HG02840 (cell line): Measurements from ENCODE around the gene GPC6.

ENCODE experiments used
- ATAC-seq: cut with Tn5 transposase; IDR thresholded peaks from one replicate; pipeline ENCODE4 v1.9.1; 2021; ENCODE audit warnings: mild to moderate bottlenecking, moderate library complexity, moderate number of reproducible peaks; ENCODE audit not compliant: unreplicated experiment, low FRiP score

GPC6 gene

GRCh38 chr13:94056362-94056990 is 829.9 kb downstream of the GPC6 start:
- no peak for ATAC-seq

- ATAC-seq = no peak
These were observed 831.1 kb downstream of the GPC6 start for GRCh38 chr13:94057618-94058186.

DNA sequence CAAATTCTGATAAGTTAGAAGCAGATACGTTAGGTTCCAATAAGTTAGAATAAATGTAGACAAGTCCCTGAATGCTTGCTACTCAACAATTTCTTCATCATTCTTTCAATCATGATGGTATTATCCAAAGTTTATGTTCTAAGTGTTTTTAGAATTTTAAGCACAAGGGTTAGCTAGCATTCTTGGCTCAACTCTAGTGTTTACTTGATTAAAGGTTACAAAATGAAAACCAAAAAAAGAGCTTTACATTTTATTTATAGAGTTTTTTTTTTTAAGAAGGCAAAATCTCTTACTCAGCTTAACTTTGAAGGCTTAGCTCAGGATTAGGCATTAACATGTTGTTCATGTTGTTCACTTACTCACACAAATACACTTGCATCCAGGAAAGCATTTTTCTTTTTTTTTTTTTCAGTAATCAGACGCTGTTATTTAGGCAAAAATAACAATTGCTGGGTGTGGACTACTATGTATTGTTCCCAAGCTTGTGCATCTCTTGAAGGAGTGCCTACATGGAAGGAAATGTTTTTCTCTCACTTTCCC is 832.3 kb downstream of the GPC6 start:
- no peak for ATAC-seq

- no peak for ATAC-seq
These were observed 834.7 kb downstream of the GPC6 start for GRCh38 chr13:94061301-94061700.

DNA sequence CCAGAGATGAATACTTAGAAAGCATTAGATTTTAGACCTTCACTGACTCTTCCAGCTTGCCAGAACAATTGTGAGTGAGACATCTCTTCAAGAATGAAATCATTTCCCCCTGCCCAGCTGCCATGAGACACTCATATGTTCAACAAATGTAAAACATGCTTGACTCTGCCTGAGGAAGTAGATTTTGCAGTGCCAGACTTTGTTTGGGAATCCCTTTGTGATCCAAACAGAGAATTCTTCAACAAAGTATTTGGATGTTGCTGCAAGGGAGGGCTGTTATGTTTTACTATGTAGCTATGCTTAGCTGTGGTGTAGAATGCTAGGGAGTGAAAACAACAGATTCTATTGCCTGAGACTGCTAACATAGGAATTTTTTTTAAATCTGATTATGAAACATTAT is 836.5 kb downstream of the GPC6 start:
- ATAC-seq = no peak

DNA sequence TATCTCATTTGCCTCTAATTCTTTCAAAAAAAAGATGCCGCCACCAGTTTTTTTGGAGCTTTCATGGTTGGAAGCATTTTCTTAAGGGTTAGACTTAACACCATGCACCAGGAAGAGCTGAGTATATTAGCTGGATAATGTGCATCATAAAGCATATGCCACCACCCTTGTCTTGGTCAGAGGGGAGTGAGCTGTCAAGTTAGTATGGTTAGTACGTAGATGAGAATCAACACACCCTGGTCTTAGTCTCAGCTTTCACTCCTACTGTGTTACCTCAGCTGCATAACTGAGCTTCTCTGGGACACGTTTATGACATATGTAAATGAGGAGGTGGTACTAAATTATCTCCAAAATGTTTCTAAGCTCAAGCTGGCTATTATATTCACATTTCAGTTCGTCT is 837.2 kb downstream of the GPC6 start:
- ATAC-seq = no peak

DNA sequence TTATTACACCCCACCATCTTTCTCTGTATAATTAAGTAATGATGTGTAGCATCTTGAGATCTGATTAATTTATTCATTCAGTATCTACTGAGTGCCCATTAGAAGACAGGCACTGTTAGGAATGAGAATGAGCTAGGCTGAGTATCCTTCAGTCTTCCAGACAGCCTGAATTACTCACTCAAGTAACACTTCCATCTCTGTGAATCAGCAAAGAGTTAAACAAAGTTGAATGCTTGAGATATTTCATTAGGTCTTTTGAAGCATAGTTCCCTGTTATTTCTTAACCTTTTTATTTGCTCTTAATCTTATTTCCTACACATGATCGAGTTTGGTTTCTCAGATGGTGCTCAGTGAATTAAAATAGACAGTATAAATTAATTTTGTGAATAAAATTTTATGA is 839.1 kb downstream of the GPC6 start:
- ATAC-seq = no peak

DNA sequence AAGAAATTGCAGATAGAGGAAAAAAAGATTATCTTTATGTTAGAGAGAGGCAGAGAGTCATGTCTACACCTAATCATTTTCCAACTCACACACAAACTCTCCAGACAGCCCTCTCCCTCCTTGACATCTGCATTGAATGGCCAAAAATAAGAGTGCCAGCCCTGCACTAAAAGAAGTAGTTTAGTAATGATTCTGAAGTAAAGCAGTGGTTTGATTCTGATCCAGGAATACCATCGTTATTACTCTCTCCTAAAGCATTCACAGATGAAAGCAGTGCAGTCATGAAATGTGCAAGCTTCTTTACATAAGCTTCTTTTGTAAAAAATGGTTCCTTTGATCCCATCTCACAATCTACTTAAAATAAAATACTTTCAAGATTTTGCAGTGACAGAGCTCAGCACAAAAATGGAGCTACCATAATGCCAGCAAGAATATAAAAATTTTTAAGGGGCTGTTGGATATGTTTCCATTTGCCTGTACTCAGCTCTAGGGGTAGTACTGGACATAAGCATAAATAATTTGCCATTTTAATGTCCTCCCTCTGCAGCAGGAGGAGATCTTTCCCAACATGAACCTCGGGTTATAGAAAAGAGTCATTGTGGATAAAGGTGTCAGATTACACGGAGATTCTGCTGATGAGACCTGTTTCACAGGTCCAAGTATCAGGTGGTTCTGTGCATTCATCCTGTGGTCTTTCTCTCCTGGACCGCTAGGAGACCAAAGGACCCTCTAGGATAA is 846.6 kb downstream of the GPC6 start:
- no peak for ATAC-seq

DNA sequence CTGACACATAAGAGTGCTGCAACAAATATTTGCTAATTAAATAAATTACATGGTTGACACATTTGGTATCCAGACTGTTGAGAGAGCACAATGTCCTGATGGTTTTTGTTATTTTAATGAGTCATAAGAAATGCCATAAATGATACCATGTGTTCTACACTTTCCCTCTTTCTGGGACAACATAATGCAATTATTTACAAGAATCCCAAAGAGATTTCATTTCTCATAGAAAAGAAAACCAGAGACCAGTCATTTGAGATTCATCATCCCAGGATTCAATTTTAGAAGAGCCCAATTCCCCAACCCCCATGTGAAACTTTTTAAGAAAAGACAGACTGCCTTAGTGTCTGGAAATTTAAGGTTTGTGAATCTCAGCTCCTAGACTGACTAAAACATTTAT is 853.3 kb downstream of the GPC6 start:
- no peak for ATAC-seq

- no peak for ATAC-seq
These were observed 853.9 kb downstream of the GPC6 start for GRCh38 chr13:94080527-94080926.

GRCh38 chr13:94087100-94087499 is 860.5 kb downstream of the GPC6 start:
- no peak for ATAC-seq

DNA sequence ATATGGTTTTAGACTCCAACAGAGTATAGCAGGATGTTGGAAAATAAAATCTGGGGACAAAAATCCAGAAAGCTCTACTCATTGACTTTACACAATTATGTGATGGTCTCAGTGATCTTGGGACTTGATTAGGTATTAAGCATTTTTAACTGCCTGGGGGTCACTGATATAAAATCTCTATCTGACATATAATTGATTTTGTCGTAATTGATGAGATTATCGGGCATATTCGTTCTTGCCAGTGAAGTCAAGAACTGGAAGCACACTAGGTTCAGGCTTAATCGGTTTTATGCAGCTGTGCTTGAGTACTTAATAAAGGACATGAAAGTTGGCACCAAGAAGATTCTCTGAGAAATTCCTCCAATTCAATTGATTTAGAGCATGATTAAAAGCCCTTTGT is 862.1 kb downstream of the GPC6 start:
- ATAC-seq = no peak

DNA sequence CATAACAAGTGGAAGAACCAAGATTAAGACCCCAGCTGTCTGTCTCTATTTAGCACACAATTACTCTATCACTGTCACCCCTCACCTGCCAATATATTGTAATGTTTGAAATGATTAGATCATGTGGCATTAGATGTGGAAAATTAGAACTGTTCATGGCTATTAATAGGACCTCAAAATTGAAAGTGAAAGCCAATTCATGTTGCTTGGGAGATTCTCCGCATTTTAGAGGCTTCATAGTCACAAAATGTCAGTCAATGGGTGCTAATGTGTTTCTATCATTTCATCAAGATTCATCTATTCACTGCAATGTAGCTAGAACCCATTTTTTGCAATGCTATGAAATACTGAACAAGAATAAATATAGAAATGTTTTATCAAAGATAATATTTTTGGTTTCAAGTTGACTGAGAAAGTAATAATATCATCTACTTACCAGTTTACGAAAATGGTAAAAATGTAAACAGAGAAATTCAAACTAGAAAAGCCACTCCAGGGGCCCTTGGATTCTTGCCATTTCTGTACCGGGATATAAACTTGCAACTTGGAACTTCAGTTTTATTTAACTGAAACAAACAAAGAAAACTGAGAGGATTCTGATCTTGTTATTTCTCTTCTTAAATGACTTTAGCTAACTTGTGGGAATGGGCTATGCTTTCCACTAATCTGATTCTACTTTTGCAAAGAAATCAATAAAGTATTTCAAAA is 864.3 kb downstream of the GPC6 start:
- no peak for ATAC-seq

- ATAC-seq = no peak
These were observed 867.2 kb downstream of the GPC6 start for GRCh38 chr13:94093652-94094315.

DNA sequence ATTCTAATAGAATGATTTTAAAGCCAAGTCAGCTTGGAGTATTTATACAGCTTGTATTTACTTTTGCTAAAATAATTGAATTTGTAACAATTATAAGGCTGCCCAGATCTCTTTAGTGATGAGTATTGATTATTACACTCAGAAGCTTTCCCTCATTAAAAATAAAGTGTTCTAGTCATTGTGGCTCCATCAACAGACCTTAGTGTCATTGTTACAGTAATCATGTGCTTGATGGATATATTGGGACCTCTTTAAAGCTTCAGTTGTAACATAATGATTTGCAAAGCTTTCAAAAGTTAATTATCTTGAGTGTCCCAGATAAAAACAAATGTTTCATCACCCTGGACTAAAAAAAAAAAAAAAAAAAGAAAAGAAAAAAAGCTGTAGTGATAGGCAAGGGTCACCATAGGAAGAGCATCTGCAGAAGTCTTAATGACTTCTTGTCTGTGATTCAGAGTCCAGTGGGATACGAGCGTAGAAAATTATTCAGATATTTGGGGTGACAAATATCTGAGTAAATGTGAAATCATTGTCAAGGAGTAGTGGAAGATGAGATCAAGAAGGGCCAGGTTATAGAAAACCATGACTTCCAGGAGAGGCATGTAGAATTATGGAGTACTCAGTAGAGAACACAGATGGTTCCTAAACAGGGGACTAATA is 883.2 kb downstream of the GPC6 start:
- ATAC-seq = no peak

DNA sequence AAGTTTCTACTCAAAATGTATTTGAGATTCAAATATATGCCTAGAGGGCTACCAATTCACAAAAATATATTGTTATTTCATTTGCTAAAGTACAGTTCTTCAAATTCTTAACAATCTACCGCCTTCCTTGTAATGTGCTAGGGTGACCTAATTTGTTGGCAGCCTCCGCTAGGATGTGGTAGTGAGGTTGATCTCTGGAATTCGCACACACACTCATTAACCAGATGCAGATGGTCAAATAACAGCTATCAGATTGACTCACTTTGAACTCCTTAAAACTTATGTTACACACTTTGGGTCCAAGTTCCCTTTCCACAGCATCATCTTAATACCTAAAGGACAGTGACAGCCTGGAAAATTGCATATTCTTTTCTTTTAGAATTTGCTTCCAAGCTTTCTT is 885.6 kb downstream of the GPC6 start:
- ATAC-seq = no peak

- ATAC-seq = no peak
These were observed 886.1 kb downstream of the GPC6 start for GRCh38 chr13:94112731-94113130.

GRCh38 chr13:94113245-94113644 is 886.6 kb downstream of the GPC6 start:
- no peak for ATAC-seq

DNA sequence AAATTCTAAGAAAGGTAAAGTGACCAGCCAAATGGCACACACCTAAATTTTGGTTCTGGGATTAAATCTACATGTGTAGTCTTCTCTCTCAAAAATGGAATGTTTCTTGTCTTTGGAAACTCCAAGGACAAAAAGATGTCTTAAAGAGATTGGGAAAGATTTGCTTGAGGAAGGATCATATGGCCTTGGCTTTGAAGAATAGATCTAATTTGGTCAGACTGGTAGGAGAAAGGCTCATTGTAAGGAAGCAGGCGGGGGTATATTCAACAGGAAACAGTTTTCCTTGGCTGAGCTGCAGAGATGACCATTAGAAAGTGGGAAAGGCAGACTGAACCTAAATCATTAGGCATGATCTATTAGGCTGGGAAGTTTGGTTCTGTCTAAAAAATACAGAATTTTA is 887.6 kb downstream of the GPC6 start:
- ATAC-seq = no peak

- ATAC-seq = no peak
These were observed 888.4 kb downstream of the GPC6 start for GRCh38 chr13:94115054-94115453.
